ENCODE results near the gene SLC25A22. TPM values are rescaled to one million over a fixed set of nuclear protein-coding genes. Genes with fewer than 3 reads are reported as not detected.

Gene SLC25A22
- total and polyA plus RNA-seq, 2 donors (not counting 1 experiment from before 2014, with no cell fraction given) = 25.7 to 45.7 TPM

DNA sequence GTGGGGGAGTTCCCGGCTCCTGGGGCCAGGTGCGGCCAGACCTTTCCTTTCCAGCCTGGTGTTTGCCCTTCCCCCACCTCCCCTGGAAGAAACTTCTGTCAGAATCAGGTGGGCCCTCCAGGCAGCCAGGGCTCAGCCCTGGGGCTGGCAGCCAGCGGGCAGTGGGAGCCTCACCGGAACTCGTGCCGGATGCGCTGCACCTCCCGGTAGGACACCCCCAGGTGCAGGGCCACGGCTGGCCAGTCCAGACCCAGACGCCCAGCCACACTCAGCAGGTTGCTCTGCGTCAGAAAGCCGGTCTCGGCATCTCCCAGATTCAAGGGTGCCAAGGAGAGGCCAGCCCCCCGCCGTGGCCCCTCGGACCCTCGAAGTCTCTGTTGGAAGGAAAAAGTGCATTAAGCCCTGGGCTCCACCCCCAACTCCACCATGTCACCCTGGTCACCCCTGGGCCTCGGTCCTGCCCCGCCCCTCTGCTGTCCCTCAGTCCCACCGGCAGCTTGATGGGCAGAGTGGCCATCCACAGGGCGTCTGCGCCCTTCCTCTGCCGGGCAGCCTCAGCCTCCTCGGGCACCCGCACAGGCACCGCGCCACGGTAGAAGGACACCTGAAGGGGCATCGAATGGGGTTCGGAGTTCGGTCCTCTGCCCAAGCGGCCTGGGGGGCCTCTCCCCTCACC lies 1.7 kb upstream of the SLC25A22 start:
- H3K4me3 ChIP-seq (ENCODE audit: control extremely low read depth in 1 of 5, extremely low read depth in 1 of 5, insufficient read depth in 1 of 5, low read depth in 2 of 5, low read length in 4 of 5) = no peak overlapping the region
- no peak overlapping the region for H3K9ac ChIP-seq (ENCODE audit: low read length)
- WGBS (ENCODE audit: insufficient coverage) = 98% methylated on average over 32 of the region's 32 CpGs
- H3K27ac ChIP-seq (ENCODE audit: low read length in 2 of 2) = no peak overlapping the region
- H3K36me3 ChIP-seq (replicated peaks in 1 of 2; ENCODE audit: control extremely low read depth in 1 of 2, control insufficient read depth in 1 of 2, extremely low read depth in 1 of 2, insufficient read depth in 2 of 2, low read length in 1 of 2) = peaks cover 0 to 9% of the 10 kb centered on the region in 2 experiments
- Mint-ChIP-seq H3K27ac (no peak overlapping the region), H3K4me3 (peak overlapping the region; percentile 16), H3K9me3 (ENCODE audit: insufficient read depth) (no peaks in the 10 kb centered on the region), H3K27me3 (no peaks in the 10 kb centered on the region), H3K4me1 (peaks cover 21% of the 10 kb centered on the region)
- peaks cover 66% of the 10 kb centered on the region for H4K20me1 ChIP-seq (ENCODE audit: control insufficient read depth, insufficient read depth, low read length, poor library complexity, severe bottlenecking)
- H3K27me3 ChIP-seq (replicated peaks in 1 of 4; ENCODE audit: control extremely low read depth in 1 of 4, control insufficient read depth in 3 of 4, insufficient read depth in 4 of 4, low read length in 3 of 4) = no peaks in the 10 kb centered on the region
- DNase-seq (no peak), ATAC-seq (ENCODE audit: low read depth) (no peak)
- TF ChIP-seq EZH2 (IDR thresholded peaks at IDR 0.05; ENCODE audit: borderline replicate concordance, insufficient read depth, low read depth, low read length, poor library complexity, severe bottlenecking) = no peak
- TF ChIP-seq, protein P1, sequence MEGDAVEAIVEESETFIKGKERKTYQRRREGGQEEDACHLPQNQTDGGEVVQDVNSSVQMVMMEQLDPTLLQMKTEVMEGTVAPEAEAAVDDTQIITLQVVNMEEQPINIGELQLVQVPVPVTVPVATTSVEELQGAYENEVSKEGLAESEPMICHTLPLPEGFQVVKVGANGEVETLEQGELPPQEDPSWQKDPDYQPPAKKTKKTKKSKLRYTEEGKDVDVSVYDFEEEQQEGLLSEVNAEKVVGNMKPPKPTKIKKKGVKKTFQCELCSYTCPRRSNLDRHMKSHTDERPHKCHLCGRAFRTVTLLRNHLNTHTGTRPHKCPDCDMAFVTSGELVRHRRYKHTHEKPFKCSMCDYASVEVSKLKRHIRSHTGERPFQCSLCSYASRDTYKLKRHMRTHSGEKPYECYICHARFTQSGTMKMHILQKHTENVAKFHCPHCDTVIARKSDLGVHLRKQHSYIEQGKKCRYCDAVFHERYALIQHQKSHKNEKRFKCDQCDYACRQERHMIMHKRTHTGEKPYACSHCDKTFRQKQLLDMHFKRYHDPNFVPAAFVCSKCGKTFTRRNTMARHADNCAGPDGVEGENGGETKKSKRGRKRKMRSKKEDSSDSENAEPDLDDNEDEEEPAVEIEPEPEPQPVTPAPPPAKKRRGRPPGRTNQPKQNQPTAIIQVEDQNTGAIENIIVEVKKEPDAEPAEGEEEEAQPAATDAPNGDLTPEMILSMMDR (IDR thresholded peaks at IDR 0.05) = no peak
- H3K4me1 ChIP-seq (ENCODE audit: control insufficient read depth in 2 of 2, insufficient read depth in 2 of 2, low read length in 2 of 2) = peaks cover 27 to 50% of the 10 kb centered on the region in 2 donors
- H3K4me2 ChIP-seq (replicated peaks; ENCODE audit: low read depth, low read length, poor library complexity, severe bottlenecking) = no peak overlapping the region
- H2AFZ ChIP-seq (ENCODE audit: insufficient read depth, low read depth, low read length, poor library complexity, severe bottlenecking) = no peak overlapping the region
- intact Hi-C loops (cut with micrococcal nuclease) = loop anchor here (5.0 to 10.0 kb wide), 4 partner anchors 72 to 592 kb away; partner anchors contain the start of genes BET1L, HRAS, LRRC56 and PTDSS2
- peaks cover 79% of the 10 kb centered on the region for H3K79me2 ChIP-seq (ENCODE audit: control insufficient read depth, insufficient read depth, low read length)
- H3K9me3 ChIP-seq (ENCODE audit: control extremely low read depth in 1 of 3, control insufficient read depth in 2 of 3, insufficient read depth in 1 of 3, low read length in 2 of 3) = no peaks in the 10 kb centered on the region
- ChIA-PET POLR2A (interaction anchor here (2.8 kb wide), 1 partner anchor 9 kb away, joined by 12 read pairs; the partner anchor contains the start of gene RPLP2), CTCF (interaction anchor here (1.3 kb wide), 2 partner anchors 9 to 43 kb away, joined by 3 to 5 read pairs; partner anchors contain the start of gene RPLP2)
